SU-DHL-6 (cell line): ENCODE results near the gene CCNY.

Experiments
- CTCF ChIP-seq: fragments of 200-600 bp; sonication (generic); IDR thresholded peaks from one replicate; pipeline ENCODE4 v1.5.1; 2017; ENCODE audit warnings: antibody characterized with exemption, mild to moderate bottlenecking, low read length, moderate library complexity; ENCODE audit not compliant: insufficient read depth, poor library complexity, severe bottlenecking
- EZH2phosphoT487 ChIP-seq: fragments of 200-600 bp; sonication (generic), shearing (Covaris generic); conservative IDR thresholded peaks from 2 replicates; pipeline ENCODE4 v1.6.1; 2018; ENCODE audit warnings: mild to moderate bottlenecking, antibody characterized with exemption, low read length, moderate library complexity, mixed read lengths

- TF ChIP-seq CTCF (no peak), EZH2phosphoT487 (no peak)
Measured at GRCh38 chr10:35299016-35299415, 37.3 kb upstream of the CCNY start.
